Stimulated activated CD4-positive, alpha-beta T cell treated with anti-CD3 and anti-CD28 coated beads, Interleukin-2, amount 100 ng/mL, for 4 hours (primary cell): Measurements from ENCODE around the gene DDX27.
"Not testable (repeated sequence)": the region's sequence is repeated elsewhere in the genome, so short reads cannot be mapped to it uniquely, and the experiment has no call there.

Experiments
- DNase-seq: peaks from one replicate; pipeline ENCODE4 v3.0.0-alpha.2; 2020; ENCODE audit warnings: low read depth

Gene DDX27, protein sequence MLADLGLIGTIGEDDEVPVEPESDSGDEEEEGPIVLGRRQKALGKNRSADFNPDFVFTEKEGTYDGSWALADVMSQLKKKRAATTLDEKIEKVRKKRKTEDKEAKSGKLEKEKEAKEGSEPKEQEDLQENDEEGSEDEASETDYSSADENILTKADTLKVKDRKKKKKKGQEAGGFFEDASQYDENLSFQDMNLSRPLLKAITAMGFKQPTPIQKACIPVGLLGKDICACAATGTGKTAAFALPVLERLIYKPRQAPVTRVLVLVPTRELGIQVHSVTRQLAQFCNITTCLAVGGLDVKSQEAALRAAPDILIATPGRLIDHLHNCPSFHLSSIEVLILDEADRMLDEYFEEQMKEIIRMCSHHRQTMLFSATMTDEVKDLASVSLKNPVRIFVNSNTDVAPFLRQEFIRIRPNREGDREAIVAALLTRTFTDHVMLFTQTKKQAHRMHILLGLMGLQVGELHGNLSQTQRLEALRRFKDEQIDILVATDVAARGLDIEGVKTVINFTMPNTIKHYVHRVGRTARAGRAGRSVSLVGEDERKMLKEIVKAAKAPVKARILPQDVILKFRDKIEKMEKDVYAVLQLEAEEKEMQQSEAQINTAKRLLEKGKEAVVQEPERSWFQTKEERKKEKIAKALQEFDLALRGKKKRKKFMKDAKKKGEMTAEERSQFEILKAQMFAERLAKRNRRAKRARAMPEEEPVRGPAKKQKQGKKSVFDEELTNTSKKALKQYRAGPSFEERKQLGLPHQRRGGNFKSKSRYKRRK

DNA sequence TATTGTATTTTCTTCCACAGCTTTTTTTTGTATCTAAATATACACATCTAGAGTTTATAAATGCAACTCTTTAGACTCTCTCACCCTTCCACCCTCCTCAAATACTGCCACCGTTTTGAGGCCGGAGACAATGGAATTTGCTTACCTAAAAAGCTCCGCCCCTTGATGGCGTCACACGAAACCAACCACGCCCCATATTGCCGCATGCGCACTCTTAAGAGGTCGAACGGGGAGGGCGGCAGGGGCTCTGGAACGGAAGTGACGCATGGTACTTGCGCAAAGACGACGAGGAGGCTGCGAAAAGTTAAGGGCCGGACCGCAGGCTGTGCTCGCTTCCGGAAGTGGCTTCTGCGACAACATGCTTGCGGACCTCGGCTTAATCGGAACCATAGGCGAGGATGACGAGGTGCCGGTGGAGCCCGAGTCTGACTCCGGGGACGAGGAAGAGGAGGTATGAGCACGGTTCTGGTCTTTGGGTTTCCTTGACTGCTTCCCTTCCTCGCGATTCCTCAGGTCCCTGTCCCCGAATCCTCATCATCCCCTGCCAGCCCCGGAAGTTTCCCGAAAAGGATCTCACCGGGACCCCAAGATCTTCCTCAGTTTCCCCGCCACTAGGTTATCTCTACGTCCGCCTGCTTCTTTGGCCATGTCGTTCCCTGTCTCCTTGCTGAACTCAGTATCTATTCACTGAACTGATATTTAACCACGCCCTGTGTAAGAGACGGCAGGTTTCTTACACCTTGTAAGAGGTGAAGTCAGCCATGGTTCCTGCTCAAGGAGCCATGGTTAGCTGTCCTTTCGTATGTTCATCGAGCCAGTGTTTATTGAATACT is at the start of gene DDX27:
Gene DDX27 (plus strand): TSS at position 326 of the 833 bp plus-strand sequence. CDS start 33 bp downstream, at position 359.
- peak; percentile 94 for DNase-seq

DNA sequence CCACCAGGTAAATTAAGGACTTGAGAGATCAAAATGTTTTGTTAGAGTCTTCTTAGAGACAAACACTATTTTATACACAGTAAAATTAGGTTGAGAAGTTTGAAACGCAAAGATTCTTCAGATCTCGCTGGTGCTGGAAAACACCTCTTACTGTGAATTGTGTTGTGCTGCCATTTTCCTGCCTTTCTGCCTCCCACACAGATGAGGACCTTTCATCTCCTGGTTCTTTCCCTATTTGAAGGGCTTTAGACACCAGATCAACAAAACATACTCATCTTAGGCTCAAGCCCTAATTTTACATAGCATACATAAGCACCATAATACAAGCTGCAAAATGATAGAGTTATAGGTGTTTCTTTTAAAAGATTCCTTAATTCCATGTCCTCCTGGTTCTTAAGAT is 49.7 kb upstream of the DDX27 start:
- DNase-seq, result no peak

DNA sequence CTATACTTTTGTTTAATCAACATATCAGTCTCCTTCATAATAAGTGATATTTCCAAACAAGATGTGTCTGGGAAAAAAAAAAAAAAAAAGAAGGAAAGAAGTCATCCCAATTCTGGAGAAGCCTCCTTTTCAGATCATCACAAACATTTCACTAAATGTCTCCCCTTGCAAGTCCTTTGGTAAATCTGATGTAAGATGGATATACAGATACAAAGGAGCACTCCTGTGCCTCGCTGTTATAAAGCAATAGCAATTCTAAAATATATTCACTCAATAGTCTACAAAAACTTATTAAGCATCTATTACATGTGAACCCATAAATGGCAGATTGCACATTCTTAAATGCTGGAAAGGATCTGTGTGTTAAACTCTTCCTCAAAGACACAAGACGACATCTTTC is 48.5 kb upstream of the DDX27 start:
- no peak for DNase-seq

DNA sequence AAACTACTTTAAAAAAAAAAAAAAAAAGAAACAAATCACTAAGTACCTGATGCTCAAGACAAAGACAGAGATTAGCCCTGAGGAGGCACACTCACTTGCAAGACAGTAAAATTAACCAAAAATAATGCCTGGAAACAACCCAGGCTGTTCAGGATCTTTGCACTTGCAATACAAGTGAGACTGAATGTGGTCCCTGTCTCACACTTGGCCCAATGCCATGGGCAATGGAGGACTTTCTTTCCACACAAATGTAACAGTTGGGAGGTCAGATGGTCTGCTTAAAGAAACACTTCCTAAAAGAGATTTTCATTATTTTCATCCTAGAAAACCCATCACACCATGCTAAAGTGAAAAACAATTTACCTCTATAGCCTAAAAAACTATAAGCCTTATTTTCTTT is 47.3 kb upstream of the DDX27 start:
- DNase-seq, result no peak

DNA sequence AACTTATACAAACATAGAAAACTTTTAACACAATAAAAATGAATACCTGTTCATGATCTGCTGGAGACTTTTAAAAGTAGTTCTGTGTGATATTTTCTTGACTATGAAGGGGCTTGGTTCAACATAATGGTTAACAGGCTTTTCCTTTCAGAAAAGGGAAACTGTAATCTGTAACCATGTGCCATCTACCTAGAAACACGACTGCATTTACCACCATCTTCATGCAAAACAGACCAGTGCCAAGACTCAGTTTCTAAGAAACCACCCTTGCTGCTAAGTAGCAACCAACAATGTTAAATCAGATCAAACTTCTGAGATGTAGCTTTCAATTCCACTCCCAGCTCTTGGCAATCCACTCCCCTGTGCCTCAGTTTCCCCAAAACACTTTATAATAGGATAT is 46.8 kb upstream of the DDX27 start:
- no peak for DNase-seq

DNA sequence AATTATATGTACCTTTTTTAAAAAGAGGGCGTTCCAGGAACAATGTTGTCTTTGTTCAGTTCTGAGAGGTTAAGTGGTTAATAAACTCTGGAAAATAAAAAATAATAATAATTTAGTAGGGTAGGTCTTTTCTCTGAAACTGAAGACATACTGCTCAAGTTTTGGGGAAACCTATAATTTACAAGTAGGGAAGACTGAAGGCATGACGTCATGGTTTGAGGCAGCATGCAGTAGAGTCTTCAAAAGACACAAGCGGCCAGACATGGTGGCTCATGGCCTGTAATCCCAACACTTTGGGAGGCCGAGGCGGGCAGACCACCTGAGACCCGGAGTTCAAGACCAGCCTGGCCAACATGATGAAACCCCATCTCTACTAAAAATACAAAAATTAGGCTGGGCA is 45.0 kb upstream of the DDX27 start:
- no peak for DNase-seq

DNA sequence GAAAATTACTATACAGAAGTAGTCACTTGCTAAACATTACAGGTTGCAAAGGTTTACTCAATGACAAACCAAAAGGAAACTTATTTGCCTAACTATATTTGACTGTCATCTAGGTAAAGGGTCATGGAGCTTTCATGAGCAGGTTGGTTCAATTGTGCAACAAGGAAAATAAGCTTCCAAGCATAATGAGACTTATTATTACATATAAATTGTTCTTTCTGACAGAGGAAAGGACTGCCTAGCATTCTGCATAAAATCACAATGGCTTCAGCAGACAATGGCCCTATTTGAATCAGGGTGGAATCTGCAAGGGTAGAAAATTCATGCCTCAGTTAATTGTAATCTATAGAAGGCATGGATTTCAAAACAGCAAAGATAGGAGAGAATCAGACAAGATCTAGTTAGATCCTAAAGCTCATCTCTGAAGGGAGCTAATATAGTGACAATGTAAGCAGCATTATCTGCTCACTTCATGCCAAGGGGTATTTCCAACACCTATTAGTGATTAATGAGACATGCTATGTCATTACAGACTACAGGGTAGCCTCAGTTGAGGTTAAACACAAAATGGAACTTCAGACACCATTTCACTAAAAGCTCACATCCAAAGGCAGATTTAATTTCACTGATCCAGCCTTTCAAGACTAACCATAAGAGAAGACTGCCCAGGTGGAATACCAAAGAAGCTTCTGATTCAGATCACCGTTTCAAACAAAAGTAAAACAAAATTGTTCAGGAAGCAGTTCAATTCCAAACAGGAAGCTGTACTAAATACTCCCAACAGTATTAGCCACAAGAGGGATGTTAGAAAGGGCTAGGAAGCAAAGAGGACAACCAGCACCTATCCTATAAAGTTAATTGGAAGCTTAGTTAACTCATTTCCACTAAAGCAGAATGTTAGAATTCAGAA is 39.6 kb upstream of the DDX27 start:
- DNase-seq, result no peak

DNA sequence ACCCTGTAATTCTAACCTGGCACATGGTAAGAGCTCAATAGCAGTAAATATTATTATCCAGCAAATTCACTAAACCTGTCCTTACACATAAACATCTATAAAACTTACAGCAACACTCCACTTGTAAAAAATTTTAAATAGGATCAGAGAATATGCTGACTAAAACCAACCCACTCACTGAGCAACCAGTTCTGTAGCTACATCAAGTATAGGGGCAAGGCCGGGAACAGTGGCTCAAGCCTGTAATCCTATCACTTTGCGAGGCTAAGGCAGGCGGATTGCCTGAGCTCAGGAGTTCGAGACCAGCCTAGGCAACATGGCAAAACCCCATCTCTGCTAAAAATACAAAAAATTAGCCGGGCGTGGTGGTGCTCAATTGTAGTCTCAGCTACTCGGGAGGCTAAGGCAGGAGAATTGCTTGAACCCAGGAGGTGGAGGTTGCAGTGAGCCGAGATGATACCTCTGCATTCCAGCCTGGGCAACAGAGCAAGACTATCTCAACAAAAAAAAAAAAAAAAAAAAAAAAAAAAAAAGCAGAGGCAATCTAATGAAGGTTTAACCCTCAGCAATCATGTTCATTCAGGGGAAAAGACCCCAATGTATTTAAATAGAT is 37.8 kb upstream of the DDX27 start:
- no peak for DNase-seq

DNA sequence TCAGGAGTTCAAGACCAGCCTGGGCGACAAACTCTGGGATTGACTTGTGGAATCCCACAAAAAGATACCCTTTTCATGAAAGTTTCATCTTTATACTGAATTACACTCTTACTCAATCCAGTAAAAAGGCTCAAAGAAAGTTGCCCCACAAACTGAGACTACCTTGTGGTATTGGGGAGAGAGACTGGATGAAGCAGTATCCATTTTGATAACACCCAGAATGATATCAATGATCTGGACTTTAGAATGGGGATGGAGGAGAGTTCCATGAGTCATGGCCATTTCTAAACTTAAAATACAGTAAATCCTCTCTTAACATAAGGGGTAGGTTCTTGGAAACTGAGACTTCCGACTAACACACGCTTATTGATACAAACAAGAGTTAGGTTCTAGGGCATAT is 35.8 kb upstream of the DDX27 start:
- no peak for DNase-seq

DNA sequence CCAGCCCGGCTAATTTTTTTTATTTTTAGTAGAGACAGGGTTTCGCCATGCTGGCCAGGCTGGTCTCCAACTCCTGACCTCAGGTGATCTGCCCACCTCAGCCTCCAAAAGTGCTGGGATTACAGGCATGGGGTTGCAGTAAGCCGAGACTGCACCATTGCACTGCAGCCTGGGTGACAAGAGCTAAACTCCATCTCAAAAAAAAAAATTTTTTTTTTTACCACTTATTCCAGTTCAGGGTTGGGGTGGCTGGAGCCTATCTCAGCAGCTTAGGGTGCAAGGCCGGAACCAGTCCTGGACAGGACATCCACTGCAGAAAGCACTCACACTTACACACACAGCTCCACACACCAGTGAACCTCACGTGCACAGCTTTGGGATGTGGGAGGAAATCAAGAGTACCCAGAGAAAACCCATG is 35.1 kb upstream of the DDX27 start:
- DNase-seq, result not testable (repeated sequence)

DNA sequence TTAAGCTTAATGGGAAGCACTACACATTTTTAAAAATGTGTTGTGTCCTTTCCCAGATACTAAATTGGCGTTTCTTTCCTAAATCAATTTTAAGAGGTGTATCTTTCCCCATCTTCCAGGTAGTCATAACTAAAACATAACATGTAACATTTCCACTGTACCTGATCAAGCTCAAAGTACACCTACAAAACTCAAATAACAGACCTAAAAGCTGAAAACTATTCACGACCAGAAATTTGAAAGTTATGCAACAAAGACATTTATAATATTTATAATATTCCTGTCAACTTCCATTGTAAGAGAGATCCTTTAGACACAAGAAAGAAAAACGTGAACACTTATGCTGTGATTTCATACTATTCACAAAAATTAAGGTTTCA is 34.5 kb upstream of the DDX27 start:
- no peak for DNase-seq

DNA sequence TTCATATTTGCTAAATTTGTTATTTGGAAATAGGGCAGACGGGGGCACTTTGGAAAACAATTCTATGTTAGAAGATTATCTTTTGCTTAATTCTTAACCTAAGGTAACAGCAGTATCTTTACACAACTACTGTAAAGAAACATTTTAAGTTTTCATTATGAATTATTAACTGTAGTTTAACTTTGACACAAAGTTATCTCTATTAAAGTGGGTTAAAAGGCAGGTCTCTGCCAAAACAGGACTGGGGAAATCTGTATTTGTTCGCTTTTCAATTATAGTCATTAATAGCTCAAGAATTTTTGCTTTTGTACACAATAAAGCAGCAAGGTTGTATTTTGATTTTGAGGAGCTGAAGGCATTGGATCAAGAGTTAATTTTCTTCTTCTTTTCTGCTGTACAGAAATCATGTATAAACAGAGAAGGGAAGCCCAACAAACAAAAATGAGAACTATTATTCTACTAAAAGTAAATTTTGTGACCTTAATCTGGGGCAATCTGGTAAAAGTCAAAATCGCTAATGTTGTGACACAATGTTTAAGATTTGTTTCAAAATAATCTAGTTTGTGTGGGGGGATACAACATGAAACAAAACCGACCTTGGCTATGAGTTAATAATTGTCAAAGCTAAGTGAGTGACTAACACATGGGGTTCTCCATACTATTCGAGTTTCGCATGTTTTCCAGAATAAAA is 34.0 kb upstream of the DDX27 start:
- no peak for DNase-seq

DNA sequence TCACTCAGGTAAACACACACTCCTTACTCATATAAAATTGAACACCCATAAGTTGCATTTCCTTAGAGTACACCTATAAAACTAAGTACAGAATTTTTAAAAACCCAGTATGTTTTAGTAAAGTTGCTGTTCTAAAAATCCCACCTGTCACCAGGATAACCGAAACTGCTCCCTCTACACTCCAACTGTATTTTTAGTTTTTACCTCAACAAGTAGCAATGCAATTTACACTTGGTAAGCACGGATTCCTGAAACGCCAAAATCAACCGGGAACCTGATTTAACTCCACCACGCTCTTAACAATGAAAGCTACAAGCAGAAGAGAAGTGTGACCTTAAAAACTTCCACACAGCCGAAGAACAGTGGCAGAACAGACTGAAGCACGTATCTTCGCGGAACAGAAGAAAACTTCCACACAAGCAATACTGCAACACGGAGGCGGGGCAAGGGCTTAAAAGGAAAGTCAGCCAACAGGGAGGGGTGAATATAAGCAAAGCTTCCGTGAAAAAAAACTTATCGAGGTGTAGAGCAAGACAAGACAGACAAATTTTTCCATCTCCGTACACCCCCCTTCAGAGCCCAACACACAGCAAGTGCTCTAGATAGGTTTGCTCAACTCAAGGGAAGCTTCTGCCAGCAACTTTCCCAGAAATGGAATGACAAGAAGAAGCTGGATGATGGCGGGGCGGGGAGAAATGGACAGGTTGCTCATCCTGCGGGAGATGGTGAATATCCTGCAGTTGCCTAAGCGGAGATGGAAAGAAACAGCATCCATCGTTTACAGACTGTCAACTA is 32.5 kb upstream of the DDX27 start:
- DNase-seq, result peak; percentile 71

DNA sequence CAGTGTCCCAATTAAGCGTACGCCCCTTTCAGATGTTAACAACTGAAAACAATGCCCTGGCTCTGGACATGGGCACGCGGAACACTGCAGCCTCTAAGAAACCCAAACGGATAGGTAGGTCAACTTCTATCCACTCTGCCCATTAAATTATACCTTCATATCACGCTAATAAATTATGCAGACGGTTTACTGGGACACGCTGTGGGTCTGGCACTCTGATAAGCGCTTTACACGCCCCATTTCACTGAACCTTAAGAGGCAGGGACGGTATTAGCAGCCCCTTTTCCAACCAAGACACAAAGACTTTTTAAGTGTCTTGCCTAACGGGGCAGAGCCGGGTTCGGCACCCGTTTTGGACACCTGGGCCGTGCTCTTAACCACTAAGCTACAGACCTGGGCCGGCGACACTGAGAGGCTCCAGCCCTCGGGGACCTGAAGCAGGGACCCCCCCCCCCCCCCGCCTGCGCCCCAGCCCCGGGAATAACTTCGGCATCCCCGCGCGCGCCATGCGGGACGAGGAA is 31.8 kb upstream of the DDX27 start:
- no peak for DNase-seq

DNA sequence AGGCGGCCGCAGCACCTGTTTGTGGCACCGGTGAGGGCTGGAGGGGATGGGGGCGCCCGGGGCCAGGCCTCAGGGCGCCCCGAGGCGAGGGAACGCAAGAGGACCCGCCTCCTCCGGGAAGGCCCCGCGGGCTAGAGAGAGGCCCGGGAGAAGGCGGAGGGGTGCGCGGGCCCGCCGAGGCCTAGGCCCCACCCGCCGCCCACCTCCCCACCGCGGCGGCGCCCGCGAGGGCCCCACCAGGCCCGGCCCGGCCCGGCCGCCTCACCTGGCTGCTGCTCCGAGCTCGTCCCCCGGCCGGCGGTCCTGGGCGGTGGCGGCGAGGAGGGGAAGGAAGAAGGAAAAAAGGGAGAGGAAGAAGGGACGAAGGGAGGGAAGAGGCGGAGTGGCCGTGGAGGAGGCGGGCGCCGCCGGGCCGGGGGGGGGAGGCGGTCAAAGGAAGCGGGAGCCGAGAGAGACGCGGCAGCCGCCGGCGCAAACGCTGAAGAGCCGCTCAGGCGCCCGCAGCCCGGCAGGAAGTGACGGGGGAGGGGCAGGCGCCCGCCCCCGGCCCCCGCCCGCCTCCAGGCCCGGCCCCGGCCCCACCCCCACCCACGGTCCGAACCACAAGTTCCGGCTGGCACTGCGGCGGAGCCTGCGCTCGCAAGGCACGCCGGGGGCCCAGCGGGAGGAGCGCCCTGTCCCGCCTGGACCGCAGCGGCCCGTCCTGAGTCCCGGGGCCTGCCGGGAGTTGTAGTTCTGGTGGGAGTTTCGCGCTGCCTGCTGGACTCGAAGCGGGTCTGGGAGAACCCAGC is 31.2 kb upstream of the DDX27 start, which contains the start of gene STAU1:
Gene STAU1 (minus strand): TSS at position 484 of the 791 bp plus-strand sequence. CDS start 22,133 bp downstream, outside the sequence.
- DNase-seq, result peak; percentile 90

DNA sequence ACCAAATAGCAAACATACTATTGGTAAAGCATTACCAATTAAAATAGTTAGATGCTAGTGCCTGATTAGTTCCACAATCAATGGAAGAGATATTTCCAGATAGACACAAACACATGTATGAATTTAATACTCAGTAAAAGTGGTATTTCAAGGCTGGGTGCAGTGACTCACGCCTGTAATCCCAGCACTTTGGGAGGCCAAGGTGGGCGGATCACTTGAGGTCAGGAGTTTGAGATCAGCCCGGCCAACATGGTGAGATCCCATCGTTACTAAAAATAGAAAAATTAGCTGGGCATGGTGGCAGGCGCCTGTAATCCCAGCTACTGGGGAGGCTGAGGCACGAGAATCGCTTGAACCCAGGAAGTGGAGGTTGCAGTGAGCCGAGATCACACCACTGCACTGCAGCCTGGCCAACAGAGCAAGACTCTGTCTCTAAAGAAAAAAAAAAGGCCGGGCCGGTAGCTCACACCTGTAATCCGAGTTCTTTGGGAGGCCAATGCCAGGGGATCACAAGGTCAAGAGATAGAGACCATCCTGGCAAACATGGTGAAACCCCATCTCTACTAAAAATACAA is 26.2 kb upstream of the DDX27 start:
- DNase-seq, result not testable (repeated sequence)

DNA sequence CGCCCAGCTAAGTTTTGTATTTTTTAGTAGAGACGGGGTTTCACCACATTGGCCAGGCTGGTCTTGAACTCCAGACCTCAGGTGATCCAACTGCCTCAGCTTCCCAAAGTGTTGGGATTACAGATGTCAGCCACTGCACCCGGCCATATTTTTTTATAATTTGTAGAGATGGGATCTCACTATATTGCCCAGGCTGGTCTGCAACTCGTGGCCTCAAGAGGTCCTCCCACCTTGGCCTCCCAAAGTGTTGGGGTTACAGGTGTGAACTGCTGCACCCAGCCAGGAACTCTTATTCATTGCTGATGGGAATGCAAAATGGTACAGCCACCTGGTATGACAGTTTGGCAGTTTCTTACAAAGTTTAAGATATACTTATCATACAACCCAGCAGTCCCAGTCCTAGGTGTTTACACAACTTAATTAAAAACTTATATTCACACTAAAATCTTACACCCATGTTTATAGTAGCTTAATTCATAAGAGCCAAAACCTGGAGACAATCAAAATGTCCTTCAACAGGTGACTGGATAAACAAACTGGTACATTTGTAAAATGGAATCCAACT is 19.4 kb upstream of the DDX27 start:
- DNase-seq, result no peak

DNA sequence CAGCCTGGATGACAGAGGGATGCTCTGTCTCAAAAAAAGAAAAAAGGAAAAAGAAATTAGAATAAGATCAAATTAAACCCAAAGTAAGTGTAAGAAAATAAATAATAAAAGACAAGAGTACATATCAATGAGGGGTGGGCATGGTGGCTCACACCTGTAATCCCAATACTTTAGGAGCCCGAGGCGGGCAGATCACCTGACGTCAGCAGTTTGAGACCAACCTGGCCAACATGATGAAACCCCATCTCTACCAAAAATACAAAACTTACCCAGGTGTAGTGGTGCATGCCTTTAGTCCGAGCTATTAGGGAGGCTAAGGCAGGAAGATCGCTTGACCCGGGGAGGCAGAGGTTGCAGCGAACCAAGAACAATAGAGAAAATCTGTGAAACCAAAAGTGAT is 16.2 kb upstream of the DDX27 start:
- DNase-seq, result no peak
